Measurements from ENCODE around the gene RS1. TPM values are rescaled to one million over a fixed set of nuclear protein-coding genes. Genes with fewer than 3 reads are reported as not detected.

Gene RS1
- total RNA-seq, 2 experiments from 2014 or later = not detected

DNA sequence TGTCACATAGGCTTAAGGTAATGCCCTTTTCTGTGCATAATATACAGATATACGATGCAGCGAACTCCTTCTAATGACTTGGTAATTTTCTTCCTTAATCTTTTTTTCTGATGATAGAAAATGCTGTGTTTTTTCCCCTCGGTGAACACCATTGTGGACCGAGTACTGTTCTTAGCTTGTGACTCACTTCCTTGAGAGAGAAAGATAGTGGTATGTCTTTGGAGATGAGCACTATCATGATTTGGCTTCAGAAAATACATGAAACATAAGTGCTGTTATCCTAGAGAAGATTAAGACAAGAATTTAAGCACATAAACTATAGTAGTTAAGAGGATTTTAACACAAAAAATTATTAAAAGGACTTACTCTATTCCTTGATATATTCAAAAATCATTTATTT is 63.9 kb downstream of the RS1 start:
- Histone ChIP-seq H3K4me2 (ENCODE audit: low read length) (no peak overlapping the region), H3K79me2 (ENCODE audit: insufficient read depth, low read depth, low read length) (no peaks in the 10 kb centered on the region), H3K9me2 (ENCODE audit: insufficient read depth, low read length) (no peaks in the 10 kb centered on the region), H3K4me3 (ENCODE audit: low read depth, low read length, poor library complexity, severe bottlenecking) (no peak overlapping the region), H2AFZ (ENCODE audit: low read length) (no peak overlapping the region), H3K36me3 (ENCODE audit: insufficient read depth, low read length) (peaks cover 4% of the 10 kb centered on the region; the same call in 1 of the 2 replicates), H4K20me1 (ENCODE audit: insufficient read depth, low read length) (no peaks in the 10 kb centered on the region), H3K4me1 (ENCODE audit: insufficient read depth, low read length, poor library complexity, severe bottlenecking) (no peaks in the 10 kb centered on the region), H3K27ac (ENCODE audit: low read depth, low read length, poor library complexity, severe bottlenecking) (no peak overlapping the region), H3K9me3 (ENCODE audit: low read length) (no peaks in the 10 kb centered on the region)
- ChIA-PET CTCF (ENCODE audit: unreplicated experiment) (no interaction called here), POLR2A (no interaction called here)
- TF ChIP-seq EZH2phosphoT487 (IDR thresholded peaks at IDR 0.05; ENCODE audit: borderline replicate concordance, low read depth, low read length) = no peak
- BruUV-seq (replicated peaks) = no TSS peak
- intact Hi-C loops (cut with micrococcal nuclease; ENCODE audit: unreplicated experiment) = no loop called here
- DNase-seq (ENCODE audit: low spot score) = no peak

DNA sequence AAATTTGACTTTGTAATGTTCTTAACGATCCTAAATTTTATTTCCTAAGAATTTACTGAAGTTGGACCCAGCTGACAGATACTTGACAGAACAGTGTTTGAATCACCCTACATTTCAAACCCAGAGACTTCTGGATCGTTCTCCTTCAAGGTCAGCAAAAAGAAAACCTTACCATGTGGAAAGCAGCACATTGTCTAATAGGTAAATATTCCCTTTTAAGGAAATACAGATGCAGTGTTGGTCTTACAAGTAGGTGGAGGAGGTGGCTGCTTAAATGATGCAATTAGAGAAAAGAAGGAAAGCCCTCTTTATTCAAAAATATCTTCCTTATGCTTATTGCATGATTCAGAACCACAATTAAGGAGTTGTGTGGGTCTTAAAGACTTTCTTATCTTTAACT is 73.5 kb downstream of the RS1 start:
- intact Hi-C loops (cut with micrococcal nuclease; ENCODE audit: unreplicated experiment) = no loop called here
- H3K27ac ChIP-seq (ENCODE audit: low read depth, low read length, poor library complexity, severe bottlenecking) = no peak overlapping the region

DNA sequence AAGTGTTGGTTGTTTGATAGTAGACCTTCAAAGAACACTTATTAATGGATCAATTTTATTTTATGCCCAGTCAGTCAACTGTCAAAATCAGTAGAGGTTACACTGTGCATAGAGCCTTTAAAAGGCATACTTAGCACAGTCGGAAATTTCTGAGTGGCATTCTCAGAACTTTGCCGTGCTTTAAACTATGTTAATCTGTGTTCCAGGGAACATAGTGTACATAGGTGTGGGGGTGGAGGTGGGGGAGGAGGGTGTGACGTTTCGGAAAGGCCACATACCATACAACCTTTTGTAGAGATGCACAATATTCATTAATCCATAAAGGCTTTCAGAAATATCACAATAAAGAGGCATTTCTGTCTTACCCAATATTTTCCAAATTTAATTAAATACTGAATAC is 75.8 kb downstream of the RS1 start:
- H3K79me2 ChIP-seq (ENCODE audit: insufficient read depth, low read depth, low read length) = no peaks in the 10 kb centered on the region
- no peak overlapping the region for H2AFZ ChIP-seq (ENCODE audit: low read length)
- POLR2A ChIA-PET = no interaction called here
- no peaks in the 10 kb centered on the region for H3K4me1 ChIP-seq (ENCODE audit: insufficient read depth, low read length, poor library complexity, severe bottlenecking)
- CTCF ChIA-PET (ENCODE audit: unreplicated experiment) = no interaction called here
- BruUV-seq (replicated peaks) = no TSS peak
- H3K4me2 ChIP-seq (ENCODE audit: low read length) = no peak overlapping the region
- H3K9me2 ChIP-seq (ENCODE audit: insufficient read depth, low read length) = no peaks in the 10 kb centered on the region
- H3K36me3 ChIP-seq (ENCODE audit: insufficient read depth, low read length) = no peaks in the 10 kb centered on the region
- H3K27ac ChIP-seq (ENCODE audit: low read depth, low read length, poor library complexity, severe bottlenecking) = no peak overlapping the region
- no peak for TF ChIP-seq EZH2phosphoT487 (IDR thresholded peaks at IDR 0.05; ENCODE audit: borderline replicate concordance, low read depth, low read length)
- TF ChIP-seq, protein P1, sequence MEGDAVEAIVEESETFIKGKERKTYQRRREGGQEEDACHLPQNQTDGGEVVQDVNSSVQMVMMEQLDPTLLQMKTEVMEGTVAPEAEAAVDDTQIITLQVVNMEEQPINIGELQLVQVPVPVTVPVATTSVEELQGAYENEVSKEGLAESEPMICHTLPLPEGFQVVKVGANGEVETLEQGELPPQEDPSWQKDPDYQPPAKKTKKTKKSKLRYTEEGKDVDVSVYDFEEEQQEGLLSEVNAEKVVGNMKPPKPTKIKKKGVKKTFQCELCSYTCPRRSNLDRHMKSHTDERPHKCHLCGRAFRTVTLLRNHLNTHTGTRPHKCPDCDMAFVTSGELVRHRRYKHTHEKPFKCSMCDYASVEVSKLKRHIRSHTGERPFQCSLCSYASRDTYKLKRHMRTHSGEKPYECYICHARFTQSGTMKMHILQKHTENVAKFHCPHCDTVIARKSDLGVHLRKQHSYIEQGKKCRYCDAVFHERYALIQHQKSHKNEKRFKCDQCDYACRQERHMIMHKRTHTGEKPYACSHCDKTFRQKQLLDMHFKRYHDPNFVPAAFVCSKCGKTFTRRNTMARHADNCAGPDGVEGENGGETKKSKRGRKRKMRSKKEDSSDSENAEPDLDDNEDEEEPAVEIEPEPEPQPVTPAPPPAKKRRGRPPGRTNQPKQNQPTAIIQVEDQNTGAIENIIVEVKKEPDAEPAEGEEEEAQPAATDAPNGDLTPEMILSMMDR (conservative IDR thresholded peaks at IDR 0.05; ENCODE audit: low read length) = no peak
- intact Hi-C loops (cut with micrococcal nuclease; ENCODE audit: unreplicated experiment) = no loop called here
- no peak for DNase-seq (ENCODE audit: low spot score)
- no peaks in the 10 kb centered on the region for H3K9me3 ChIP-seq (ENCODE audit: low read length)
- no peaks in the 10 kb centered on the region for H4K20me1 ChIP-seq (ENCODE audit: insufficient read depth, low read length)
- no peak overlapping the region for H3K4me3 ChIP-seq (ENCODE audit: low read depth, low read length, poor library complexity, severe bottlenecking)

More for the DNA sequence above, 73.5 kb downstream of the RS1 start:
- ChIA-PET CTCF (ENCODE audit: unreplicated experiment) (no interaction called here), POLR2A (no interaction called here)
- Histone ChIP-seq H3K4me2 (ENCODE audit: low read length) (no peak overlapping the region), H3K36me3 (ENCODE audit: insufficient read depth, low read length) (no peaks in the 10 kb centered on the region), H2AFZ (ENCODE audit: low read length) (no peak overlapping the region), H3K4me3 (ENCODE audit: low read depth, low read length, poor library complexity, severe bottlenecking) (no peak overlapping the region), H3K9me2 (ENCODE audit: insufficient read depth, low read length) (no peaks in the 10 kb centered on the region), H3K4me1 (ENCODE audit: insufficient read depth, low read length, poor library complexity, severe bottlenecking) (no peaks in the 10 kb centered on the region), H4K20me1 (ENCODE audit: insufficient read depth, low read length) (no peaks in the 10 kb centered on the region), H3K79me2 (ENCODE audit: insufficient read depth, low read depth, low read length) (no peaks in the 10 kb centered on the region), H3K9me3 (ENCODE audit: low read length) (no peaks in the 10 kb centered on the region)
- TF ChIP-seq EZH2phosphoT487 (IDR thresholded peaks at IDR 0.05; ENCODE audit: borderline replicate concordance, low read depth, low read length) = no peak
- TF ChIP-seq, protein P1 (conservative IDR thresholded peaks at IDR 0.05; ENCODE audit: low read length) = no peak
- no peak for DNase-seq (ENCODE audit: low spot score)
- no TSS peak for BruUV-seq (replicated peaks)
